H9 (cell line): Measurements from ENCODE around the gene RASA3. TPM values are rescaled to one million over a fixed set of nuclear protein-coding genes. Genes with fewer than 3 reads are reported as not detected.

Source experiments
- DNase-seq: peaks from one replicate; pipeline ENCODE4 v3.0.0-alpha.2; 2017
- H2AFZ ChIP-seq: one replicate; pipeline ENCODE4 v1.6.1; 2013; ENCODE audit warnings: mild to moderate bottlenecking, low read length, control low read depth, moderate library complexity
- H2AK5ac ChIP-seq: 2 replicates; pipeline ENCODE4 v1.6.1; 2013; ENCODE audit warnings: low read length, control low read depth, mixed read lengths; ENCODE audit not compliant: insufficient read length
- H2BK120ac ChIP-seq: one replicate; pipeline ENCODE4 v1.6.1; 2013; ENCODE audit warnings: low read depth, mild to moderate bottlenecking, low read length, control low read depth, inconsistent platforms; ENCODE audit not compliant: poor library complexity, severe bottlenecking
- H2BK12ac ChIP-seq: 2 replicates; pipeline ENCODE4 v1.6.1; 2013; ENCODE audit warnings: low read length, control low read depth, mixed read lengths, low read depth; ENCODE audit not compliant: insufficient read length
- H2BK15ac ChIP-seq: 2 replicates; pipeline ENCODE4 v1.6.1; 2013; ENCODE audit warnings: low read depth, low read length, control low read depth
- H2BK20ac ChIP-seq: one replicate; pipeline ENCODE4 v1.6.1; 2013; ENCODE audit warnings: low read depth, mild to moderate bottlenecking, low read length, control low read depth, inconsistent platforms; ENCODE audit not compliant: poor library complexity, severe bottlenecking
- H2BK5ac ChIP-seq: 2 replicates; pipeline ENCODE4 v1.6.1; 2013; ENCODE audit warnings: low read length, control low read depth, mixed read lengths; ENCODE audit not compliant: insufficient read length
- H3K14ac ChIP-seq: 2 replicates; pipeline ENCODE4 v1.6.1; 2013; ENCODE audit warnings: low read length, control low read depth; ENCODE audit not compliant: insufficient read depth
- H3K18ac ChIP-seq: 2 replicates; pipeline ENCODE4 v1.6.1; 2013; ENCODE audit warnings: low read depth, mild to moderate bottlenecking, mixed read lengths, low read length, control low read depth; ENCODE audit not compliant: insufficient read length
- H3K23ac ChIP-seq: 2 replicates; pipeline ENCODE4 v1.6.1; 2013; ENCODE audit warnings: low read length, control low read depth, mixed read lengths, low read depth; ENCODE audit not compliant: insufficient read length
- H3K23me2 ChIP-seq: 2 replicates; pipeline ENCODE4 v1.6.1; 2013; ENCODE audit warnings: low read depth, mild to moderate bottlenecking, mixed read lengths, low read length, control low read depth; ENCODE audit not compliant: insufficient read length, poor library complexity, severe bottlenecking
- H3K27ac ChIP-seq: 2 replicates; pipeline ENCODE4 v1.5.1; 2013; ENCODE audit warnings: low read length, control low read depth, mixed read lengths, low read depth; ENCODE audit not compliant: insufficient read length
- H3K27me3 ChIP-seq: 2 replicates; pipeline ENCODE4 v1.6.1; 2013; ENCODE audit warnings: low read length, control low read depth, inconsistent platforms; ENCODE audit not compliant: insufficient read depth
- H3K4ac ChIP-seq: 2 replicates; pipeline ENCODE4 v1.6.1; 2013; ENCODE audit warnings: low read depth, mild to moderate bottlenecking, control low read depth, inconsistent platforms, low read length, moderate library complexity
- H3K4me1 ChIP-seq: 2 replicates; pipeline ENCODE4 v1.6.1; 2013; ENCODE audit warnings: low read length, control low read depth, inconsistent platforms; ENCODE audit not compliant: insufficient read depth
- H3K4me2 ChIP-seq: 2 replicates; pipeline ENCODE4 v1.6.1; 2013; ENCODE audit warnings: low read length, control low read depth, mixed read lengths; ENCODE audit not compliant: insufficient read length, insufficient read depth
- H3K56ac ChIP-seq: 2 replicates; pipeline ENCODE4 v1.6.1; 2013; ENCODE audit warnings: low read depth, mild to moderate bottlenecking, mixed read lengths, low read length, control low read depth; ENCODE audit not compliant: insufficient read length
- H3K79me1 ChIP-seq: 2 replicates; pipeline ENCODE4 v1.6.1; 2013; ENCODE audit warnings: low read depth, mild to moderate bottlenecking, moderate library complexity, low read length, control low read depth, inconsistent platforms; ENCODE audit not compliant: insufficient read depth, poor library complexity, severe bottlenecking
- H3K79me2 ChIP-seq: 2 replicates; pipeline ENCODE4 v1.6.1; 2013; ENCODE audit warnings: low read length, control low read depth, inconsistent platforms; ENCODE audit not compliant: insufficient read depth
- H3K9ac ChIP-seq: 2 replicates; pipeline ENCODE4 v1.6.1; 2013; ENCODE audit warnings: low read length, control low read depth, mixed read lengths; ENCODE audit not compliant: insufficient read length; ENCODE audit errors: extremely low read depth
- H3K9me3 ChIP-seq: one replicate; pipeline ENCODE4 v1.6.1; 2013; ENCODE audit warnings: low read depth, low read length, inconsistent platforms; ENCODE audit not compliant: control insufficient read depth
- H3T11ph ChIP-seq: one replicate; pipeline ENCODE4 v1.6.1; 2013; ENCODE audit warnings: mild to moderate bottlenecking, low read length, control low read depth, inconsistent platforms
- H4K20me1 ChIP-seq: one replicate; pipeline ENCODE4 v1.6.1; 2013; ENCODE audit not compliant: control insufficient read depth, insufficient read length, insufficient read depth
- H4K5ac ChIP-seq: 2 replicates; pipeline ENCODE4 v1.6.1; 2013; ENCODE audit warnings: low read depth, mild to moderate bottlenecking, mixed read lengths, low read length, control low read depth; ENCODE audit not compliant: insufficient read length
- H4K8ac ChIP-seq: replicated peaks from 2 replicates; pipeline ENCODE4 v1.6.1; 2013; ENCODE audit warnings: low read length, control low read depth, mixed read lengths, low read depth; ENCODE audit not compliant: insufficient read length
- H4K91ac ChIP-seq: 2 replicates; pipeline ENCODE4 v1.6.1; 2013; ENCODE audit warnings: low read depth, mild to moderate bottlenecking, moderate library complexity, mixed read lengths, low read length, control low read depth; ENCODE audit not compliant: insufficient read length
- H3K27ac Mint-ChIP-seq, 3 experiments: 2 replicates in 2 of 3; 3 replicates in 1 of 3; pipeline ENCODE4 v1.8.0; 2020 to 2021; ENCODE audit warnings: mixed read lengths in 3 of 3, mild to moderate bottlenecking in 1 of 3, moderate library complexity in 1 of 3
- H3K27me3 Mint-ChIP-seq: 2 replicates; pipeline ENCODE4 v1.8.0; 2021; ENCODE audit warnings: low read depth, mild to moderate bottlenecking, moderate library complexity, mixed read lengths
- H3K36me3 Mint-ChIP-seq, 3 experiments: 2 replicates in 2 of 3; 3 replicates in 1 of 3; pipeline ENCODE4 v1.8.0; 2020 to 2021; ENCODE audit warnings: low read depth in 3 of 3, mixed read lengths in 3 of 3; ENCODE audit not compliant: insufficient read depth in 1 of 3
- H3K4me1 Mint-ChIP-seq, 2 experiments: 2 replicates each; pipeline ENCODE4 v1.8.0; 2020; ENCODE audit warnings: mixed read lengths in 2 of 2
- H3K4me3 Mint-ChIP-seq, 2 experiments: 2 replicates in 1 of 2; 3 replicates in 1 of 2; pipeline ENCODE4 v1.8.0; 2020 to 2021; ENCODE audit warnings: mild to moderate bottlenecking in 2 of 2, mixed read lengths in 2 of 2, moderate library complexity in 1 of 2
- H3K9me3 Mint-ChIP-seq, 2 experiments: 2 replicates in 1 of 2; 3 replicates in 1 of 2; pipeline ENCODE4 v1.8.0; 2020; ENCODE audit warnings: mild to moderate bottlenecking in 2 of 2, mixed read lengths in 2 of 2, moderate library complexity in 1 of 2
- CTCF ChIP-seq: fragments of 200-600 bp; sonication (generic); conservative IDR thresholded peaks from 3 replicates; pipeline ENCODE4 v1.8.0; 2021; ENCODE audit warnings: antibody characterized with exemption, mild to moderate bottlenecking
- WGBS: extraction: QIAGEN DNeasy Blood & Tissue Kit; methylation state at CpG from one replicate; pipeline ENCODE4 v1.1.7; 2013; ENCODE audit warnings: missing lambda C conversion rate, low lambda C conversion rate, mixed read lengths; ENCODE audit not compliant: insufficient read length; ENCODE audit errors: extremely low coverage; 5-methylcytosine and 5-hydroxymethylcytosine counted together
- total RNA-seq: library from RNA; stranded (reverse); gene quantifications from 2 replicates; pipeline ENCODE4 v1.2.1, GENCODE V29; 2021

RASA3 gene
- total RNA-seq, 1 experiment from 2014 or later: 12.3 TPM

GRCh38 chr13:114059428-114059827, 73.0 kb downstream of the RASA3 start:
- Mint-ChIP-seq H3K4me1 (peaks cover 9 to 19% of the 10 kb centered on the region in 2 experiments), H3K27me3 (no peaks in the 10 kb centered on the region; the same call in 1 of the 2 replicates), H3K27ac (no peak overlapping the region), H3K4me3 (no peak overlapping the region), H3K36me3 (peaks cover 0 to 4% (median 0%) of the 10 kb centered on the region in 3 experiments; a peak in 2 of 7 replicates), H3K9me3 (no peaks in the 10 kb centered on the region)
- Histone ChIP-seq H2BK20ac (no peak overlapping the region), H3K4me1 (no peaks in the 10 kb centered on the region; the same call in 1 of the 2 replicates), H3K14ac (no peak overlapping the region; the same call in 1 of the 2 replicates), H3K4ac (no peak overlapping the region), H3K9ac (no peak overlapping the region), H2AK5ac (no peak overlapping the region), H2BK15ac (no peak overlapping the region), H2BK12ac (no peak overlapping the region), H2BK120ac (no peak overlapping the region), H4K20me1 (no peaks in the 10 kb centered on the region), H3K27me3 (no peaks in the 10 kb centered on the region), H3K79me1 (no peaks in the 10 kb centered on the region), H4K91ac (no peak overlapping the region), H3T11ph (no peak overlapping the region), H3K56ac (no peak overlapping the region), H3K27ac (no peak overlapping the region), H2BK5ac (no peak overlapping the region), H3K79me2 (no peaks in the 10 kb centered on the region), H4K8ac (no peak overlapping the region), H3K9me3 (no peaks in the 10 kb centered on the region), H3K23ac (no peak overlapping the region), H3K23me2 (no peaks in the 10 kb centered on the region), H3K18ac (no peak overlapping the region), H2AFZ (no peak overlapping the region), H4K5ac (no peak overlapping the region), H3K4me2 (no peak overlapping the region)
- no peak for DNase-seq
- WGBS: no CpG with 5 or more reads among the region's 16 CpGs
- no peak for TF ChIP-seq CTCF
